Endothelial cell of umbilical vein (primary cell): Measurements from ENCODE around the gene PFN3.

Experiments used
- CTCF ChIP-seq, 2 donors: IDR thresholded peaks; 1 replicate in 1 of 2; 2 replicates in 1 of 2; pipeline ENCODE4 v1.5.1; 2011; ENCODE audit warnings: low read length in 2 of 2, mild to moderate bottlenecking in 2 of 2, moderate library complexity in 2 of 2, control low read depth in 1 of 2, inconsistent platforms in 1 of 2, low read depth in 1 of 2; ENCODE audit not compliant: insufficient read depth in 1 of 2; ENCODE audit errors: extremely low read depth in 1 of 2
- MAX ChIP-seq: IDR thresholded peaks from 2 replicates; pipeline ENCODE4 v1.6.1; 2011; ENCODE audit not compliant: insufficient read depth, insufficient read length
- MYC ChIP-seq: IDR thresholded peaks from one replicate; pipeline ENCODE4 v1.6.1; 2011; ENCODE audit warnings: mild to moderate bottlenecking, low read depth, low read length
- POLR2A ChIP-seq: IDR thresholded peaks from 2 replicates; pipeline ENCODE4 v1.6.1; 2012; ENCODE audit warnings: low read depth, mild to moderate bottlenecking, control low read depth, low read length
- POLR2AphosphoS5 ChIP-seq: IDR thresholded peaks from 2 replicates; pipeline ENCODE4 v1.6.1; 2012; ENCODE audit warnings: low read depth, mild to moderate bottlenecking, control low read depth, low read length, moderate library complexity; ENCODE audit not compliant: insufficient read depth

- TF ChIP-seq CTCF (IDR thresholded peaks at IDR 0.05; ENCODE audit: extremely low read depth in 1 of 2, insufficient read depth in 1 of 2, low read depth in 1 of 2, low read length in 2 of 2) (no peak), POLR2A (no peak), MAX (no peak), POLR2AphosphoS5 (no peak), MYC (no peak)
Measured at GRCh38 chr5:177376107-177376506, 24.4 kb downstream of the PFN3 start.
